Measurements from ENCODE around the gene SPATS2.

GRCh38 chr12:49342066-49342913 lies 25.0 kb upstream of the SPATS2 start:
- no peak for TF ChIP-seq ASH2L (IDR thresholded peaks at IDR 0.05; ENCODE audit: borderline replicate concordance, low read depth)
- peak; percentile 72 to 91 (median 91) for TF ChIP-seq CTCF (IDR thresholded peaks at IDR 0.05 in 2 of 3, conservative IDR thresholded peaks at IDR 0.05 in 1 of 3; ENCODE audit: control insufficient read depth in 2 of 3, extremely low read depth in 1 of 3, insufficient read depth in 1 of 3, low read depth in 3 of 3, low read length in 3 of 3)
- TF ChIP-seq POLR2AphosphoS5 (IDR thresholded peaks at IDR 0.05; ENCODE audit: low read length) = no peak
- no peak for TF ChIP-seq ZNF24 (IDR thresholded peaks at IDR 0.05)
- no peak for TF ChIP-seq ZNF274 (IDR thresholded peaks at IDR 0.05; ENCODE audit: insufficient read depth, insufficient read length)
- no peak for TF ChIP-seq EP300 (IDR thresholded peaks at IDR 0.05; ENCODE audit: borderline replicate concordance in 1 of 2, control insufficient read depth in 1 of 2, low read depth in 2 of 2, low read length in 2 of 2)
- no peak for TF ChIP-seq RELA (IDR thresholded peaks at IDR 0.05; ENCODE audit: borderline replicate concordance, partially characterized antibody)
- TF ChIP-seq, protein P1, sequence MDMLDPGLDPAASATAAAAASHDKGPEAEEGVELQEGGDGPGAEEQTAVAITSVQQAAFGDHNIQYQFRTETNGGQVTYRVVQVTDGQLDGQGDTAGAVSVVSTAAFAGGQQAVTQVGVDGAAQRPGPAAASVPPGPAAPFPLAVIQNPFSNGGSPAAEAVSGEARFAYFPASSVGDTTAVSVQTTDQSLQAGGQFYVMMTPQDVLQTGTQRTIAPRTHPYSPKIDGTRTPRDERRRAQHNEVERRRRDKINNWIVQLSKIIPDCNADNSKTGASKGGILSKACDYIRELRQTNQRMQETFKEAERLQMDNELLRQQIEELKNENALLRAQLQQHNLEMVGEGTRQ (IDR thresholded peaks at IDR 0.05; ENCODE audit: borderline replicate concordance, low read depth, low read length) = no peak
- TF ChIP-seq MYC (IDR thresholded peaks at IDR 0.05; ENCODE audit: insufficient read depth, insufficient read length, insufficient replicate concordance, low read length, severe bottlenecking) = no peak
- TF ChIP-seq, protein P2, sequence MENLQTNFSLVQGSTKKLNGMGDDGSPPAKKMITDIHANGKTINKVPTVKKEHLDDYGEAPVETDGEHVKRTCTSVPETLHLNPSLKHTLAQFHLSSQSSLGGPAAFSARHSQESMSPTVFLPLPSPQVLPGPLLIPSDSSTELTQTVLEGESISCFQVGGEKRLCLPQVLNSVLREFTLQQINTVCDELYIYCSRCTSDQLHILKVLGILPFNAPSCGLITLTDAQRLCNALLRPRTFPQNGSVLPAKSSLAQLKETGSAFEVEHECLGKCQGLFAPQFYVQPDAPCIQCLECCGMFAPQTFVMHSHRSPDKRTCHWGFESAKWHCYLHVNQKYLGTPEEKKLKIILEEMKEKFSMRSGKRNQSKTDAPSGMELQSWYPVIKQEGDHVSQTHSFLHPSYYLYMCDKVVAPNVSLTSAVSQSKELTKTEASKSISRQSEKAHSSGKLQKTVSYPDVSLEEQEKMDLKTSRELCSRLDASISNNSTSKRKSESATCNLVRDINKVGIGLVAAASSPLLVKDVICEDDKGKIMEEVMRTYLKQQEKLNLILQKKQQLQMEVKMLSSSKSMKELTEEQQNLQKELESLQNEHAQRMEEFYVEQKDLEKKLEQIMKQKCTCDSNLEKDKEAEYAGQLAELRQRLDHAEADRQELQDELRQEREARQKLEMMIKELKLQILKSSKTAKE (IDR thresholded peaks at IDR 0.05; ENCODE audit: low read depth, poor library complexity, severe bottlenecking) = peak; percentile 33
- TF ChIP-seq, protein P3, sequence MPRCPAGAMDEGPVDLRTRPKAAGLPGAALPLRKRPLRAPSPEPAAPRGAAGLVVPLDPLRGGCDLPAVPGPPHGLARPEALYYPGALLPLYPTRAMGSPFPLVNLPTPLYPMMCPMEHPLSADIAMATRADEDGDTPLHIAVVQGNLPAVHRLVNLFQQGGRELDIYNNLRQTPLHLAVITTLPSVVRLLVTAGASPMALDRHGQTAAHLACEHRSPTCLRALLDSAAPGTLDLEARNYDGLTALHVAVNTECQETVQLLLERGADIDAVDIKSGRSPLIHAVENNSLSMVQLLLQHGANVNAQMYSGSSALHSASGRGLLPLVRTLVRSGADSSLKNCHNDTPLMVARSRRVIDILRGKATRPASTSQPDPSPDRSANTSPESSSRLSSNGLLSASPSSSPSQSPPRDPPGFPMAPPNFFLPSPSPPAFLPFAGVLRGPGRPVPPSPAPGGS (IDR thresholded peaks at IDR 0.05; ENCODE audit: borderline replicate concordance, insufficient read depth, low read depth, low read length, poor library complexity, severe bottlenecking) = no peak
- TF ChIP-seq BHLHE40 (IDR thresholded peaks at IDR 0.05; ENCODE audit: borderline replicate concordance in 1 of 2, low read depth in 2 of 2, low read length in 1 of 2) = peak in 1 of 2 experiments; percentile 18; a peak in 1 of 4 replicates
